Measurements from ENCODE around the gene GCNT1.
"Not testable (repeated sequence)": the region's sequence is repeated elsewhere in the genome, so short reads cannot be mapped to it uniquely, and the experiment has no call there.

The GCNT1 gene

GRCh38 chr9:76490249-76490990 is 31.4 kb downstream of the GCNT1 start:
- DNase-seq (ENCODE audit: low spot score): no peak

- DNase-seq (ENCODE audit: low spot score): not testable (repeated sequence)
Observed at GRCh38 chr9:76491056-76491455, 32.1 kb downstream of the GCNT1 start.

GRCh38 chr9:76493496-76493895 is 34.5 kb downstream of the GCNT1 start:
- not testable (repeated sequence) for DNase-seq (ENCODE audit: low spot score)

- no peak for DNase-seq (ENCODE audit: low spot score)
Observed at GRCh38 chr9:76500061-76500460, 41.1 kb downstream of the GCNT1 start.

GRCh38 chr9:76502746-76503145 is 43.8 kb downstream of the GCNT1 start:
- DNase-seq (ENCODE audit: low spot score): no peak

GRCh38 chr9:76510041-76510440 is 51.1 kb downstream of the GCNT1 start:
- DNase-seq (ENCODE audit: low spot score): no peak

- no peak for DNase-seq (ENCODE audit: low spot score)
Observed at GRCh38 chr9:76510446-76510845, 51.5 kb downstream of the GCNT1 start.

GRCh38 chr9:76512826-76513225 is 53.8 kb downstream of the GCNT1 start:
- DNase-seq (ENCODE audit: low spot score): no peak

- DNase-seq (ENCODE audit: low spot score): no peak
Observed at GRCh38 chr9:76516350-76516749, 57.4 kb downstream of the GCNT1 start.

- no peak for DNase-seq (ENCODE audit: low spot score)
Observed at GRCh38 chr9:76516871-76517270, 57.9 kb downstream of the GCNT1 start.

GRCh38 chr9:76519075-76519835 is 60.3 kb downstream of the GCNT1 start:
- no peak for DNase-seq (ENCODE audit: low spot score)

- DNase-seq (ENCODE audit: low spot score): no peak
Observed at GRCh38 chr9:76521244-76521681, 62.3 kb downstream of the GCNT1 start.

GRCh38 chr9:76521906-76522305 is 62.9 kb downstream of the GCNT1 start:
- DNase-seq (ENCODE audit: low spot score): no peak

- not testable (repeated sequence) for DNase-seq (ENCODE audit: low spot score)
Observed at GRCh38 chr9:76523617-76524200, 64.7 kb downstream of the GCNT1 start.

GRCh38 chr9:76525196-76525595 is 66.2 kb downstream of the GCNT1 start:
- no peak for DNase-seq (ENCODE audit: low spot score)

GRCh38 chr9:76526026-76526425 is 67.0 kb downstream of the GCNT1 start:
- DNase-seq (ENCODE audit: low spot score): no peak

GRCh38 chr9:76528056-76528455 is 69.1 kb downstream of the GCNT1 start:
- DNase-seq (ENCODE audit: low spot score): no peak

GRCh38 chr9:76528642-76529190 is 69.7 kb downstream of the GCNT1 start:
- DNase-seq (ENCODE audit: low spot score): no peak

- DNase-seq (ENCODE audit: low spot score): no peak
Observed at GRCh38 chr9:76529653-76530052, 70.7 kb downstream of the GCNT1 start.

GRCh38 chr9:76530458-76531110 is 71.6 kb downstream of the GCNT1 start:
- DNase-seq (ENCODE audit: low spot score): peak; percentile 55

- DNase-seq (ENCODE audit: low spot score): no peak
Observed at GRCh38 chr9:76531231-76531780, 72.3 kb downstream of the GCNT1 start.

GRCh38 chr9:76532877-76533276 is 73.9 kb downstream of the GCNT1 start:
- not testable (repeated sequence) for DNase-seq (ENCODE audit: low spot score)

All from AG08396 (cell line).